ENCODE data around the gene RIMBP2.

Gene RIMBP2

DNA sequence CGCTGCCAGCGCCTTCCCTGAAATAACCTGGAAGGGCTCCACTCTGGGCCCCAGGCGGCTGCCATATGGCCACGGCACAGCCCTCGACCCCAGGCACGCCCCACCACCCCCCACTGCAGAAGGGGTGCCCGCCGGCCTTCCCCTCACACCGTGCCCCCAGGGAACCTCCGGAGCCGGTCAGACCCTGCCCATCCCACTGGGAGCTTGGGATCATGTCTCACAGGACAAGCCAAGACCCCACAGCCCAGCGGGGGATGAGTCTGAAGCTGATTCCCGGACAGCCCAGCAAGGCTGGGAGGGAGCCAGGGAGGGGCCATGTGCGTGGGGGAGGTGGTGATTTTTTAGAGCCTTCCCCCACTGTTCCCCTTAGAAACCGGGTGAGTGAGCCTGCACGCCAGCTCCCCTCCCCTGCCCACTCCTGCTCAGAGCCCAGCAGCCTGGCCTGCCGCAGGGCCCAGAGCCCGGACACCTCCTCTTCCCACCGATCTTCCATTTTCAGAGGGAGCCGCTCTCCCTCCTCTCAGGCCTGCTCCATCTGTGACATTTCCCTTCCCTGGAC lies 1.4 kb downstream of the RIMBP2 start:
- peaks cover 3 to 4% of the 10 kb centered on the region in 2 donors for H3K9me3 ChIP-seq (ENCODE audit: control insufficient read depth in 2 of 2, low read length in 2 of 2)
- no peaks in the 10 kb centered on the region for H3K4me1 ChIP-seq (ENCODE audit: control insufficient read depth in 2 of 2, insufficient read depth in 2 of 2, low read length in 2 of 2)
- peaks cover 14 to 31% of the 10 kb centered on the region in 2 donors for H3K27me3 ChIP-seq (ENCODE audit: control insufficient read depth in 2 of 2, insufficient read depth in 2 of 2, low read length in 2 of 2)
- no peak overlapping the region for H3K4me3 ChIP-seq (ENCODE audit: low read length in 2 of 2)
- no peak overlapping the region for H3K9ac ChIP-seq (ENCODE audit: low read depth in 1 of 2, low read length in 2 of 2)
- no peak overlapping the region for H3K27ac ChIP-seq (ENCODE audit: low read depth in 2 of 2, low read length in 2 of 2)
- no peaks in the 10 kb centered on the region for H3K36me3 ChIP-seq (ENCODE audit: control insufficient read depth in 2 of 2, insufficient read depth in 2 of 2, low read length in 2 of 2)

DNA sequence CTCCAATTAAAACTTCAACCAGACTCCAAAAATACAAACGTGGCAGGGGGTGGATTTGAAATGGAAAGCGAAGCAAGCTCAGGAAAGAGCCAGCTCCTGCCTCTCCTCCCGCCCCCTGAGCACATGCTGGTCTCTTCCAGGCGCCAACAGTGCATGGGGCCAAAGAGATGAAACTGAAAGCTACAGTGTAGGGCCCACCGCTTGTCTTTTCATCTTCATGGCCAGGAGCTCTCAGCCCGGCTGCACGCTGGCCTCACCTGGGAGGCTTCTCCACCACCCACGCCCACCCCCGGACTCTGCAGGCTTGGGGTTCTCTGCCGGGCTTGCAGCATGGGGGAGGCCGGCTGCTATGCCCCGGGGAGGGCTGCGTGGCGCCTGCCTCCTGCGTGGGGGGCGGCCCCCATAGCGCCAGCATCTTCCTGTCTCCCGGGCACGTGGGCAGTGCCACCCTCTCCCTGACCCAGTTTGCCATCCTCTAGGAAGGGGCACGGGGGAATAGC lies 2.0 kb downstream of the RIMBP2 start:
- Histone ChIP-seq H3K4me3 (ENCODE audit: low read length in 2 of 2) (peak overlapping the region; percentile 2 to 30), H3K9ac (ENCODE audit: low read depth in 1 of 2, low read length in 2 of 2) (no peak overlapping the region), H3K36me3 (ENCODE audit: control insufficient read depth in 2 of 2, insufficient read depth in 2 of 2, low read length in 2 of 2) (no peaks in the 10 kb centered on the region), H3K27ac (ENCODE audit: low read depth in 2 of 2, low read length in 2 of 2) (no peak overlapping the region), H3K27me3 (ENCODE audit: control insufficient read depth in 2 of 2, insufficient read depth in 2 of 2, low read length in 2 of 2) (peaks cover 14 to 31% of the 10 kb centered on the region in 2 donors), H3K4me1 (ENCODE audit: control insufficient read depth in 2 of 2, insufficient read depth in 2 of 2, low read length in 2 of 2) (no peaks in the 10 kb centered on the region), H3K9me3 (ENCODE audit: control insufficient read depth in 2 of 2, low read length in 2 of 2) (peaks cover 3 to 4% of the 10 kb centered on the region in 2 donors)

DNA sequence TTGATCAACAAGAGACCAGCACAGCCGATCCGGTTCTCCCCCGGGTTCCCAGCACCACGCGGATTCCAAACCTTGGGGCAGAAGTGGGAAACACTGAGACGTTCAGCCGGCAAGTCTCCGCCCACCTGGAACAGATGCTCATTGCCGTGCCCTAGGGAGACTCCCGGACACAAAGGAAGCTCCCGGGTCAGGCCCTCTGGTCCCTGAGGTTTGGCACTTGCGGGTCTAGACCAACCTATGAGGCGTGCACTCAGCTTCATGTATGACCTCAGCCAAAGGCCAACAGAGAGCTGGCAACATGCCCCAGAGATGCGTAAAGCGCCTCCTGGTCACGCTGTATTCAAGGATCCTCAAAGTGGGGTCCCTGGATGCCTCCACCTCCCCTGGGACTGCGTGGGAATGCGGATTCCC lies 2.5 kb downstream of the RIMBP2 start:
- no peak overlapping the region for H3K9ac ChIP-seq (ENCODE audit: low read depth in 1 of 2, low read length in 2 of 2)
- no peaks in the 10 kb centered on the region for H3K4me1 ChIP-seq (ENCODE audit: control insufficient read depth in 2 of 2, insufficient read depth in 2 of 2, low read length in 2 of 2)
- peak overlapping the region in 1 of 2 donors; percentile 2 for H3K4me3 ChIP-seq (ENCODE audit: low read length in 2 of 2)
- peaks cover 14 to 30% of the 10 kb centered on the region in 2 donors for H3K27me3 ChIP-seq (ENCODE audit: control insufficient read depth in 2 of 2, insufficient read depth in 2 of 2, low read length in 2 of 2)
- H3K27ac ChIP-seq (ENCODE audit: low read depth in 2 of 2, low read length in 2 of 2), result no peak overlapping the region
- H3K9me3 ChIP-seq (ENCODE audit: control insufficient read depth in 2 of 2, low read length in 2 of 2), result peaks cover 3 to 4% of the 10 kb centered on the region in 2 donors
- H3K36me3 ChIP-seq (ENCODE audit: control insufficient read depth in 2 of 2, insufficient read depth in 2 of 2, low read length in 2 of 2), result no peaks in the 10 kb centered on the region

DNA sequence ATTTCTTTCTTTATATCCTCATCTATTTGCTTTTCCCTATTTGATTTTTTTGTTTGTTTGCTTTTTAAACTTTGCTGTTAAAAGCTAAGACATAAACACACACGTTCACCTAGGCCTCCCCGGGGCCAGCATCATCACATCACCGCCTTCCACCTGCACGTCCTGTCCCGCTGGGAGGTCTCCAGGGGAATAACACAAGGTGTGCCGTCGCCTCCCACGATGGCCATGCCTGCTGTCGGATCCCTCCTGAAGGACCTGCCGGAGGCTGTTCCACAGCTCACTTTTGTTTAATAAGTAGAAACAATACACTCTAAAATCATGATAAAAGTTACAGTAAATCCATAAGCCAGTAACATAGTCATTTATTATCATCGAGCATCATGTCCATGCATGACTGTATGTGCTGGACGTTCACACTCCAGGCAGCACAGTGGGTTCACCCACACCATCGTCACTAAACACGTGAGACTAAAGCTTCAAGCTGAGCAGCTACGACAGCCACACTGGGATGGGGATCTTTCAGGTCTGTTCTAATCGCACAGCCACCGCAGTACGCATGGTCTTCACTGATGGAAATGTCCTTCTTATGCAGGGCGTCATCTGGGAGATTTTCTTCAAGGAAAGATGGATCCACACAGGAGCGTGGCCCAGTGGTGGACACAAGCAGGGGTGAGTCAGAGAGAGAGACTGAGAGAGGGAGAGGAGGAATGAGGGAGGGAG lies 3.6 kb downstream of the RIMBP2 start:
- Histone ChIP-seq H3K9ac (ENCODE audit: low read depth in 1 of 2, low read length in 2 of 2) (no peak overlapping the region), H3K36me3 (ENCODE audit: control insufficient read depth in 2 of 2, insufficient read depth in 2 of 2, low read length in 2 of 2) (no peaks in the 10 kb centered on the region), H3K9me3 (ENCODE audit: control insufficient read depth in 2 of 2, low read length in 2 of 2) (no peaks in the 10 kb centered on the region), H3K27ac (ENCODE audit: low read depth in 2 of 2, low read length in 2 of 2) (no peak overlapping the region), H3K4me1 (ENCODE audit: control insufficient read depth in 2 of 2, insufficient read depth in 2 of 2, low read length in 2 of 2) (no peaks in the 10 kb centered on the region), H3K4me3 (ENCODE audit: low read length in 2 of 2) (no peak overlapping the region), H3K27me3 (ENCODE audit: control insufficient read depth in 2 of 2, insufficient read depth in 2 of 2, low read length in 2 of 2) (peaks cover 9 to 23% of the 10 kb centered on the region in 2 donors)

DNA sequence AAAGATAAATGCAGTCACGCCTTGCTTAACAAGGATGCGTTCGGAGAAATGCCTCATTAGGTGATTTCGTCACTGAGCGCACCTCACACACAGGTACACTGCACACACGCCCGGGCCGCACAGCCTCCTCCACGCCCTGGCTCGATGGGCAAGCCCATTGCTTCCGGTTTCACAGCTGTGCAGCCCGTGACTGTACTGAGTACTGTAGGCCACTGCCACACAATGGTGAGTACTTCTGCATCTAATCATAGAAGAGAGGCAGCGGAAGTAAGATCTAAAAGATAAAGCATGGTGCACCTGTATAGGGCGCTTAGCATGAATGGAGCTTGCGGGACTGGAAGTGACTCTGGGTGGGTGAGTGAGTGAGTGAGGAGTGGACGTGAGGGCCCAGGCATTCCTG lies 4.3 kb downstream of the RIMBP2 start:
- Histone ChIP-seq H3K27ac (ENCODE audit: low read depth in 2 of 2, low read length in 2 of 2) (no peak overlapping the region), H3K4me1 (ENCODE audit: control insufficient read depth in 2 of 2, insufficient read depth in 2 of 2, low read length in 2 of 2) (no peaks in the 10 kb centered on the region), H3K9me3 (ENCODE audit: control insufficient read depth in 2 of 2, low read length in 2 of 2) (no peaks in the 10 kb centered on the region), H3K36me3 (ENCODE audit: control insufficient read depth in 2 of 2, insufficient read depth in 2 of 2, low read length in 2 of 2) (no peaks in the 10 kb centered on the region), H3K27me3 (ENCODE audit: control insufficient read depth in 2 of 2, insufficient read depth in 2 of 2, low read length in 2 of 2) (peaks cover 8 to 20% of the 10 kb centered on the region in 2 donors), H3K4me3 (ENCODE audit: low read length in 2 of 2) (no peak overlapping the region), H3K9ac (ENCODE audit: low read depth in 1 of 2, low read length in 2 of 2) (no peak overlapping the region)

GRCh38 chr12:130710733-130711080 lies 5.4 kb downstream of the RIMBP2 start:
- no peak overlapping the region for H3K27ac ChIP-seq (ENCODE audit: low read depth in 2 of 2, low read length in 2 of 2)
- H3K4me1 ChIP-seq (ENCODE audit: control insufficient read depth in 2 of 2, insufficient read depth in 2 of 2, low read length in 2 of 2), result no peaks in the 10 kb centered on the region
- no peaks in the 10 kb centered on the region for H3K36me3 ChIP-seq (ENCODE audit: control insufficient read depth in 2 of 2, insufficient read depth in 2 of 2, low read length in 2 of 2)
- H3K27me3 ChIP-seq (ENCODE audit: control insufficient read depth in 2 of 2, insufficient read depth in 2 of 2, low read length in 2 of 2), result peaks cover 4 to 15% of the 10 kb centered on the region in 2 donors
- no peak overlapping the region for H3K4me3 ChIP-seq (ENCODE audit: low read length in 2 of 2)
- H3K9me3 ChIP-seq (ENCODE audit: control insufficient read depth in 2 of 2, low read length in 2 of 2), result no peaks in the 10 kb centered on the region
- H3K9ac ChIP-seq (ENCODE audit: low read depth in 1 of 2, low read length in 2 of 2), result no peak overlapping the region

DNA sequence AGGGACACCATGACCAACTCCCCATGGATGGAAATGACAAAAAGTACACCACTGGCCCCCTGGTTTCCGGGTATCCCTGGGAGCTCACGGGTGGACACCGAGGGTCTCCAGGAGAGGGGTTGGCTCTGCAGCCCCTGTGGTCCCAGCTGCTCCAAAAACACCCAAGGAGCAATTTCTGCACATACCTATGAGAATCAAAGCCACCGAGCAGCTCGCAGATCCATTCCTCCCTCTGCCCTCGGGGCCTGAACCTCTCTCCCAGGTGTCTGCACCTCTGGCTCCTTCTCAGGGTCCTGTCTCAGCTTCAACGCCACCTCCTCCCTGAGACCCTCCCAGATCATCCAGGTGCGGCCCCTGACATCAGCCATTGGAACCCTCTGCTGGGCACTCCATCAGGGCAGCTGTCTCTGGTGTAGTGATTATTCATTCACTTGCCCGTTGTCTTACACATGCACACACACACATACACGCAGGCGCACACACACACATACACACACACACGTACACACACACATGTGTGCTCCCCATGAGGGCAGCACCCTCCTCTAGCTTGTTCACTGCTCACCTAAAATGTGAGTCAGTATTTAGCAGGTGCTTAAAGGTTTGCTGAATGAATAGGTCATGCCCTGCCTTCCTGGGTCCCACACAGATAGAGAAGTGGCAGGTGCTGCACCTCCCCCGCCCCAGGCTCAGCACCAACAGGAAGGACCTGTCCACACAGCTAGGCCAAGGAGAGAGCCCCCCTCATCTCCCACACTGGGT lies 5.9 kb downstream of the RIMBP2 start:
- Histone ChIP-seq H3K9me3 (ENCODE audit: control insufficient read depth in 2 of 2, low read length in 2 of 2) (no peaks in the 10 kb centered on the region), H3K9ac (ENCODE audit: low read depth in 1 of 2, low read length in 2 of 2) (no peak overlapping the region), H3K36me3 (ENCODE audit: control insufficient read depth in 2 of 2, insufficient read depth in 2 of 2, low read length in 2 of 2) (no peaks in the 10 kb centered on the region), H3K27me3 (ENCODE audit: control insufficient read depth in 2 of 2, insufficient read depth in 2 of 2, low read length in 2 of 2) (peaks cover 4 to 15% of the 10 kb centered on the region in 2 donors), H3K4me1 (ENCODE audit: control insufficient read depth in 2 of 2, insufficient read depth in 2 of 2, low read length in 2 of 2) (no peaks in the 10 kb centered on the region), H3K27ac (ENCODE audit: low read depth in 2 of 2, low read length in 2 of 2) (no peak overlapping the region), H3K4me3 (ENCODE audit: low read length in 2 of 2) (no peak overlapping the region)

- no peak overlapping the region for H3K4me3 ChIP-seq (ENCODE audit: low read length in 2 of 2)
- H3K4me1 ChIP-seq (ENCODE audit: control insufficient read depth in 2 of 2, insufficient read depth in 2 of 2, low read length in 2 of 2), result no peaks in the 10 kb centered on the region
- H3K27me3 ChIP-seq (ENCODE audit: control insufficient read depth in 2 of 2, insufficient read depth in 2 of 2, low read length in 2 of 2), result peaks cover 4 to 11% of the 10 kb centered on the region in 2 donors
- no peaks in the 10 kb centered on the region for H3K9me3 ChIP-seq (ENCODE audit: control insufficient read depth in 2 of 2, low read length in 2 of 2)
- H3K9ac ChIP-seq (ENCODE audit: low read depth in 1 of 2, low read length in 2 of 2), result no peak overlapping the region
- H3K27ac ChIP-seq (ENCODE audit: low read depth in 2 of 2, low read length in 2 of 2), result no peak overlapping the region
- H3K36me3 ChIP-seq (ENCODE audit: control insufficient read depth in 2 of 2, insufficient read depth in 2 of 2, low read length in 2 of 2), result no peaks in the 10 kb centered on the region
Observed at GRCh38 chr12:130709151-130709970, 6.7 kb downstream of the RIMBP2 start.

DNA sequence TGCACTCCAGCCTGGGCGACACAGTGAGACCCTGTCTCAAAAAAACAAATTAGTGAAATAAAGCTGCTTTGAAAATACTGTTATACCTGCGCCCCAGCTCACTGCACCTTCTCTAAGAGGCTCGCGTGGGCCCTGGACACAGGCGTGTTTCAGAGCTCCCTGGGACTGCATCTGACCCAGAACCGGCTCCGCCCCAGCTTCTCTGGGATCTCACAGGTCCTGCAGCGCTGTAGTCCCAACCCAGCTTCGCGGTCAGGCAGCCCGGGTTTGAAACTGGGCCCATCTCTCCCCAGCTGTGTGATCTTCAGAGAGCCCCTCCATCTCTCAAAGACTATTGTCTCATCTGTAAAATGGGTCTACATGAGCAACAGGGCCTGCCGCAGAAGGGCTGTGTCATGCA lies 7.5 kb downstream of the RIMBP2 start:
- H3K27me3 ChIP-seq (ENCODE audit: control insufficient read depth in 2 of 2, insufficient read depth in 2 of 2, low read length in 2 of 2), result peaks cover 0 to 6% of the 10 kb centered on the region in 2 donors
- no peaks in the 10 kb centered on the region for H3K4me1 ChIP-seq (ENCODE audit: control insufficient read depth in 2 of 2, insufficient read depth in 2 of 2, low read length in 2 of 2)
- no peak overlapping the region for H3K4me3 ChIP-seq (ENCODE audit: low read length in 2 of 2)
- H3K9me3 ChIP-seq (ENCODE audit: control insufficient read depth in 2 of 2, low read length in 2 of 2), result no peaks in the 10 kb centered on the region
- no peaks in the 10 kb centered on the region for H3K36me3 ChIP-seq (ENCODE audit: control insufficient read depth in 2 of 2, insufficient read depth in 2 of 2, low read length in 2 of 2)
- no peak overlapping the region for H3K27ac ChIP-seq (ENCODE audit: low read depth in 2 of 2, low read length in 2 of 2)
- no peak overlapping the region for H3K9ac ChIP-seq (ENCODE audit: low read depth in 1 of 2, low read length in 2 of 2)
